Activated CD4-positive, alpha-beta T cell treated with anti-CD3 and anti-CD28 coated beads for 4 hours (primary cell): Measurements from ENCODE around the gene UFSP2.

ENCODE experiments used
- DNase-seq, 2 donors: peaks; one replicate each; pipeline ENCODE4 v3.0.0-alpha.2; 2020

The UFSP2 gene

DNA sequence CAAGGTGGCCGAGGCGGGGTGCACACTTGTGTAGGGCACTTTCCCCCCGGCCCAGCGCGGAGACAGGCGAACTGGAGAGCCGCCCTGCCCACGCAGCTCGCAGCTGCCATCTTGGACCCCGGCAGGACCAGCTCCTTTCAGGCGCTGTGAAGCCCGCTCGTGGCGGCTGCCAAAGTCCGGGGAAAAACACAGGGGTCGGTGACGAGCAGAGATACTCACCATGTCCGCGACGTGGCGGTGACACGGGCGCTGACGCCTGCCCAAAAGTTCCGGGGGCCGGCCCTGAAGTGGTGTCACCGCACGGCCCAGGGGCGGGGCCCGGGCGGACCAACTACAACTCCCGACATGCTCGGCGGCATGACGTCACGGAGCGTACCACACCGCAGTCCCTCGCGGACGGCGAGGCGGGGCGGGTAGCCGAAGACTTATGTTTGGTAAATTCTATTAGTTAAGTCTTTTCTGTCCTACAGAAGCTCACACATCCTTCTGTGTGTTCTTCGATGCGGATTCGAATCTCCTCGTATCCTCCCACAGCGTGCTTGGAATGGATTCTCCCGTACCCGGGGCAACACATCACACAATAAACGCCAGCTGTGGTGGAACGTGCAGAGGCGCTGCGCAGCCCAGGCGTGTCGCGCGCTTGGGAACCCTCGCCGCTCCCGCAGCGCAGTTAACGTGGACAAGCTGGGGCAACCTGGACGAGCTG is at the start of gene UFSP2:
TSS of gene UFSP2 (minus strand) at position 318 of the 706 bp plus-strand sequence. CDS start at position 222, 96 bp downstream.
- peak; percentile 85 to 88 for DNase-seq

- DNase-seq = no peak
Observed at GRCh38 chr4:185473247-185473646, 47.5 kb upstream of the UFSP2 start.

DNA sequence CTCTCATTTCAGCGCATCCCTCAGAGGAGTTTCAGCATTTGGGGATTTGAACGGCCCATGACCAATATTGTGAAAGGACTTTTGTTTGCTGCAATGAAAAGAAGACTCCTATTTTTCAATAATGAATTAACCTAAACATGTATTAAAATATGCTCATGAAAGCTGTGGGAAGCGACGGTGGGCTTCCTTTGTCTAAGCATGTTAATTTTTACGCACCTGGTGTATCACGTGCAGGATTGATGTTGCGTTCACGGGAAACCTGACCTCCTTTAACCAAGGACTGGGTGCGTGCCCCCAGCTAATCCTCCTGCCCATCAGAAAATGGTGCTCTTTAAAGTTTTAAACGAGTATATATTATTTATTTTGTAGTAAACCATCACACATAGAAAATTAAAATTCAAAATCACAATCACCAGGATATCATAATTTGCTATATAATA is 46.4 kb upstream of the UFSP2 start:
- DNase-seq = no peak

DNA sequence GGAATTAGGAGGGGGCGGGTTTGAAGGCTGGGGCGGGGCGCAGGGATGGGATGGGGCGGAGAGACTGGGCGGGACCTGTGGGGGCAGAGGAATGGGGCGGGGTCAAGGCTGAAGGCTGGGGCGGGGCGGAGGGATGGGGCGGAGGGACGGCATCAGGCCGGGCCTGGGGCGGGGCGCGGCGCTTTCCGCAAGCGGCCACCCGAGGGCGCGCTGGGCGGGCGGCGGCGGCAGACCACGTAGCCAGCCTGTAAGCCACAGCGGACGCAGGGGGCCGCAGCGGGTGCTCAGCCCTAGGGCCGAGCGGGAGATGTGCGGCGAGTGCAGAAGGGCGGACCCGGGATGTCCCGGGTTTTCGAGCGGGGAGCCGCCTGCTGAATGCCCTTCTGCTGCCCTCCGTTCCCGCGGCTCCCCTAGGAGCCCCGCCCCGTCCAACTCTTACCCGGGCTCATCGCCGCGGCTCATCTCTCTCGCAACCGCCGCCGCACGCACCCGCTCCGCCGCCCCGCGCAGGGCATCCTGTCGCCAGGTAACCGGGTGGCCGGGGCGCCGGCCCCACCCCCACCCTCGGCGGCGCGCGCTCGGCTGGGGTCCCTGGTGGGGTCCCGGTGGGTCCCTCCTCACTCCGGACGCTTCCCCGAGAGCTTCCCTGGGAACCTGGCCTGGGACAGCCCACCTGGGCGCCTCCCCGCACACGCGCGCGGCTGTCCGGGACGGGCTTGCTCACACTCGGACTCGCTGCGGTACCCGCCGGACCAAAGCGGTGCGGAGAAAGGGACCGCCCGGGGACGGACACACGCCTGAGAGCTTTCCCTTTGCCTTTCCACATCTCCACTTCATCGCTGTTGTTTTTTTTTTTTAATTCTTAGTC is 45.7 kb upstream of the UFSP2 start, which contains the start of gene CCDC110:
TSS of gene CCDC110 (minus strand) at position 499 of the 868 bp plus-strand sequence. CDS start at position 449, 50 bp downstream.
- peak; percentile 96 to 98 for DNase-seq

DNA sequence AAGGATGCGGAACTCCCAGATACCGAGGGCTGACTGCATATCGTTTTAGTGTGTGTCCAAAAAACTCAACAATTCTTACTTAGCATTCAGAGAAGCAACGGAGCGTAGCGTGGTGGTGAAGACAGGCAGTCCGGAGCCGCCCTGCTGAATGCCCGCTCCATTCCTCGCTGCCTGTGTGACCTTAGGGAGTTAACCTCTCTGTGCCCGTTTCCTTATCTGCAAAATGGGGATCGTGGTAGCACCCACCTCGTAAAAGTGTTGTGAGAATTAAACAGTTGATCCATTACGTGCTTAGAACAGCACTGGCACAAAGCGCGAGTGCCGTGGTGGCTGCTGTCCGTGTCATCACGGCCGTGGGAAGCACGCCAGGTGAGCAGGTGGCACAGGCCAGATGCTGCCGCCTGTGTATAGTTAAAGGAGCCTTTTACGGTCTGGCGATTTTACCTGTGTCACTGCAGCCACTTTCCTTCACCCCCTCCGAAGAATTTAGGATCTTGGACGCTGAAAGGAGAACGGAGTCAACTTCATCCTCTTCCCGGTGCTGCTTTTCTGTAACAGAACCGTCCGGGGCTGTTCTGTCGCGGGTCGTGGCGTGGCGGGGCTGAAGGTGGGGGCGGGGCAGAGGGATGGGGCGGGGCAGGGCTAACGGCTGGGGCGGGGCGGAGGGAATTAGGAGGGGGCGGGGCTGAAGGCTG is 44.9 kb upstream of the UFSP2 start:
- peak in 1 of 2 donors; percentile 4 for DNase-seq

GRCh38 chr4:185469580-185470154 is 43.9 kb upstream of the UFSP2 start:
- DNase-seq = no peak

DNA sequence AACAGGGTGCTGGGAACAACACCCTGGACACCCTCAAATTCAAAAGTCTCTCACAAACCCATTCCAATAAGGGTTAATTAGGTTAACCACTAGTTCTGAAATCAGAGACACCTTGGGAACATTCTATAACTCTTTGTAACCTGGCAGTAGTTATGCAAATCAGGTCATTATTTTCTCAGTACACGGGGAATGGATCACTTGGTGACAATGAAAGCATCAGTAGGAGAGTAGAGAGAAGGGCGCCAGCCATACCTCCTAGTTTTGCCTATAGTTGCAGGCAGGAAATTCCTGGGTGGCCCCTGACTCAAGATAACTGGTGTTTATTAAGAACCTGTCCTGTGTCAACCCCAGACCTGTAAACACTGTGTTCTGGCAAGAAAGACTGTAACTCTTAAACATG is 43.2 kb upstream of the UFSP2 start:
- DNase-seq = no peak

DNA sequence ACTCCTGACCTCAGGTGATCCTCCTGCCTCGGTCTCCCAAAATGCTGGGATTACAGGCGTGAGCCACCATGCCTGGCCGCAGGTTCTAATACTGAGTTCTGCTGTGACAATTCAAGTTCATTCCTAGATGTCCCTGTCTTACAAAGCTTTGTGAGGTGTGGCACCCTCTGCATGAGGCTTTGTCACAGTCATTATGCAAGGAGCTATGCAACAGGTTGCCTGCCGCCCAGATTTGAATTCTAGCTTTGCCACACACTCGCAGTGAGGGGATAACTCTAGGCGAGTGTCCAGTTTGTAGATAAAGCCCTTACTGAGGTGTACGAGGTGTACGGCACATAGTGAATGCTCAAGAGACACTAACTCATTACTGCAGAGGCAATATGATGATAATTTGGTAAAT is 42.2 kb upstream of the UFSP2 start:
- no peak for DNase-seq

GRCh38 chr4:185467101-185467500 is 41.3 kb upstream of the UFSP2 start:
- no peak for DNase-seq

GRCh38 chr4:185465707-185466106 is 39.9 kb upstream of the UFSP2 start:
- no peak for DNase-seq

DNA sequence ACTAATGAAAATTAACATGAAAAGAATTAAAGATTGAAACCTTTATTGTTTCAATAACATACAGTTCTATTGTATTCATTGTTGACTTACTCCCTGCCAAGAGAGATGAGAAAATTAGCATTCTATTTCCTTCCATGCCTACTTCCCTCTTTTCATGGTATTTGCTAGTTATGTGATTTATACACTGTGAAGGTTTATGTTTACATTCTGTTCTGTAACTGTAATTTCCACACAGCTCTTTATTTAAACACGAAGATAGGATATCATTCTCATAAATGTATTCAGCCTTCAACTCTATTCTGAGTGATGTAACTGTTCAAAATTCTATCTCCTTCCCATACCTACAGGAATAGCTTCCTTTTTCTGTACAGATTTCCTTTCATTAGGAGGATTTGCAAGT is 39.1 kb upstream of the UFSP2 start:
- no peak for DNase-seq

DNA sequence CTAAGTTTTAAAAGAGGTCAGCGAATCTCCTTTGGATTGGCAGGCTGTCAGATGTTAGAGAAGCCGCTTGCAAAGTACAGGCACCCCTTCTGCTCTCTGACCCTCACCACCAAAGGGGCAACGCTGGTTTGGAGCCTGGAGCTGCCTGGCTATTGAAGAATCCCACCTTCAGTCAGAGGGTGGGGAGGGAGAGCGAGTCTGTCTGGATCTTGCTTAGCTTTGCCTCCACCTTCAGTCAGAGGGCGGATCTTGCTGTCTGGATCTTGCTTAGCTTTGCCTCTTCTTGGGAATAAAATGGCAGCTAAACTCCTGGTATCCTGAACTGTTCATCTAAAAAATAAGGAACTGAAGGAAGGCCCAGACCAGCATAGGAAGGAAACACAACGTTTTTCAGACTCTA is 38.4 kb upstream of the UFSP2 start:
- DNase-seq = no peak

GRCh38 chr4:185463541-185463940 is 37.8 kb upstream of the UFSP2 start:
- DNase-seq = no peak

DNA sequence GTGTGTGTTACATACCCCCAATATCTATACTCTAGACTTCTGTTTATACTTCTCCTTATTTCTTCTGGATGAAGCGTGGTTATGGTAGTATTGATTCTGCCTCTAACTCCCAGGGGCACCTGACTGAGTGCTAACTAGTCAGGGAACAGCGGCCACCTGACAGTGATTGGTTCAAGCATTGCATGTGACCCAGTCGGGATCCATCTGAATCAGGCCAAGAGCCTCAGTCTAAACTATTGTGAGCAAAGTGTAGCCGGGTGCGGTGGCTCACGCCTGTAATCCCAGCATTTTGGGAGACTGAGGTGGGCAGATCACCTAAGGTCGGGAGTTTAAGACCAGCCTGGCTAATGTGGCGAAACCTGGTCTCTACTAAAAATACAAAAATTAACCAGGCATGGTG is 35.8 kb upstream of the UFSP2 start:
- no peak for DNase-seq

- DNase-seq = no peak
Observed at GRCh38 chr4:185457136-185457535, 31.4 kb upstream of the UFSP2 start.

DNA sequence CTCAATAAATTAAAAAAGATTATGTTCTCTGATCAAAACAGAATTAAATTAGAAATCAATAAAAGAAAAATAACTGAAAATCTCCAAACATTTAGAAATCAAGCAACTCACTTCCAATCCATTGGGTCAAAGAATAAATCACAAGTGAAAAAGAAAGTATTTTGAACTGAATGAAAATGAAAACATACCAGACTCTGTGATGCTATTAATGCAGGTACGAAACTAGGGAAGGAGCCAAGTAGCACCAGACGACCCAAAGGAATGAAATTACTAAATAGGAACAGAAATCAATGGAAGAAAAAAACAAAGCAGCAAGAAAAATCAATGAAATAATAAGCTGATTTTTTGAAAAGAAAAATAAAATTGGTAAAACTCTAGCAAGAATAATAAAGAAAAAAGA is 30.4 kb upstream of the UFSP2 start:
- DNase-seq = no peak

DNA sequence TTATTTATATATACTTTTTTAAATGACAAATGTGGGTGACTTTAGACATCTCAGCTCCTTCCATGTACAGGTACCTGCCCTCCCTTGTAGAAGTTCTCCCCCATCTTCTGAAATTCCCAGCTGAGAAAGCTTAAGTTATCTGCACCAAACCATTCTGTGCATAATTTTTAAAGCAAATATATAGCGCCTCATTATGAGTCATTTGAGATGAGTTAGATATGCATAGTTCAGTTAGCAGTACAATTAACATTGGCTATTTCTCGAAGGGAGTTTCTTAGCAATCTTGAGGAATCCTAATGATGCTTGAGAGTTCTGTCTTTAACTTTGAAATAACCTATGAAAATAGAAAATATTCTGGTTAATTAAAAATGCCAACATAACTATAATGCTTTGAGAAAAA is 19.4 kb upstream of the UFSP2 start:
- no peak for DNase-seq

GRCh38 chr4:185441479-185441878 is 15.7 kb upstream of the UFSP2 start:
- DNase-seq = no peak

- no peak for DNase-seq
Observed at GRCh38 chr4:185437809-185438208, 12.0 kb upstream of the UFSP2 start.

DNA sequence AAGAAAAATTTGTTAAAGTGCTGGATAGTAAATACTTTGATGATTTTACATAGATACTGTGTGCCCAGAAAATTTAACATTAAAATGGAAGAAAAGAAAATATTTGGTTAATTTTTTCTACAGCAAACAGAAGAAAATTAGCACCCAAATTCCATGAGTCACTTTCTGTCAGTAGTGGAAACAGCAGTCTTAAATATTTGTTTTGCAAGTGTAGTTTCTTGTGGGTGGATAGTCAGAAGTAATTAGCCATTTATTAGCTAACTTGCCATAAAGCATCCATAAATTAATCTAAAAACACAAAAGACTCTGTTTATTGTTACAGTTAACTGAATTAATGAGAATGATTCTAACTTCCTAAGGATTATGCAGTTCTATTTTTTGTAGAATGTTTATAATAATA is 9.7 kb upstream of the UFSP2 start:
- DNase-seq = no peak

- no peak for DNase-seq
Observed at GRCh38 chr4:185429660-185430059, 3.9 kb upstream of the UFSP2 start.

GRCh38 chr4:185426960-185427688 is 1.4 kb upstream of the UFSP2 start:
- DNase-seq = no peak
